Stimulated activated effector memory CD8-positive, alpha-beta T cell treated with anti-CD3 and anti-CD28 coated beads, Interleukin-12 subunit alpha, Interleukin-12 subunit beta, amount 100 ng/mL, for 72 hours (primary cell): Measurements from ENCODE around the gene TSPAN14.

ENCODE experiments used
- ATAC-seq: fragments of 150-1000 bp; cut with Tn5 transposase; 2 replicates; pipeline ENCODE4 v1.10.0; 2021
- DNase-seq, 2 donors: peaks; one replicate each; pipeline ENCODE4 v3.0.0; 2021 to 2022; ENCODE audit warnings: low spot score in 2 of 2
- H3K27ac Mint-ChIP-seq: one replicate; pipeline ENCODE4 v1.8.0; 2022; ENCODE audit warnings: mild to moderate bottlenecking, mixed read lengths
- H3K36me3 Mint-ChIP-seq: one replicate; pipeline ENCODE4 v1.8.0; 2022; ENCODE audit warnings: mild to moderate bottlenecking, mixed read lengths
- H3K4me1 Mint-ChIP-seq: one replicate; pipeline ENCODE4 v1.8.0; 2022; ENCODE audit warnings: mixed read lengths
- H3K4me3 Mint-ChIP-seq: one replicate; pipeline ENCODE4 v1.8.0; 2022; ENCODE audit warnings: mild to moderate bottlenecking, mixed read lengths
- H3K9me3 Mint-ChIP-seq: one replicate; pipeline ENCODE4 v1.8.0; 2022; ENCODE audit warnings: mixed read lengths

Gene TSPAN14

GRCh38 chr10:80497187-80498077 lies 43.3 kb downstream of the TSPAN14 start:
- Mint-ChIP-seq H3K36me3 (peaks cover 36% of the 10 kb centered on the region), H3K4me3 (peak overlapping the region; percentile 63), H3K27ac (peak overlapping the region; percentile 86), H3K9me3 (peaks cover 5% of the 10 kb centered on the region), H3K4me1 (peaks cover 92% of the 10 kb centered on the region)
- ATAC-seq: peak; percentile 15
- DNase-seq: no peak

DNA sequence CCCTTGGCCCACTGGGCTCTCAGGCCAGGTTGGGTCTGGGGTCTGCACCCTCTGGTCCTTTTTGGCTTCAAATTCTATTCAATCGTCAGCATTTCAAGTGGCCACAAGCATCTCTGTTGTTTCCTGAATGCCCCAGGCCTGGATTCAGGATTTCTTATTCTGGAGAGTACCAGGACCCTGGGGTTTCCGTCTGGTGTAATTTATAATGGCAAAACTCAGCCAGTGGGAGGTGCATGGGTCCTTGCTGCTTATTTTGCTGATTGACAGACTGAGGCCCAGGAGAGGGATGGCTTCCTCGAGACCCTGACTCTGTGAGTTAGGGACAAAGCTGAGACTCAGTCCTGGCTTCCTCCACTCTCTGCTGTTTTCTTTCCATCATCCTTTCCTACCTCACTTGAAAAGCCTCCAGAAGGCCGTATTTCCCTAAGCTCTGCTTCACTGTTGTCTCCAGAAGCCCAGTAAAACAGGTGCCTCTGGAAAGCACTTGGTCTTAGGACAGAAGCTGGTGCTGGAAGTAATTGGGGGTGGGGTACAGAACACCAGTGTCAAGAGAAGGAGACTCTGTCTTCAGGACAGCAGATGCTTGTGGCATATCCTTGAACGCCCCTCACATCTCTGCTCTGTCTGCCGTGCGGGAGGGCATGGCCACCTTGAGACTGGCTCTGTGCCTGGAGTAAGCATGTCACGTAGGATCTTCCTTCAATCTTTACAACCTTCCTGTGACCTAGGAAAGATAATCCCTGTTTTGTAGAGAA lies 44.1 kb downstream of the TSPAN14 start:
- Mint-ChIP-seq H3K9me3 (peaks cover 5% of the 10 kb centered on the region), H3K4me1 (peaks cover 94% of the 10 kb centered on the region), H3K36me3 (peaks cover 32% of the 10 kb centered on the region), H3K4me3 (peak overlapping the region; percentile 63), H3K27ac (peak overlapping the region; percentile 86)
- DNase-seq (peak in 1 of 2 donors; percentile 58), ATAC-seq (peak; percentile 41)

DNA sequence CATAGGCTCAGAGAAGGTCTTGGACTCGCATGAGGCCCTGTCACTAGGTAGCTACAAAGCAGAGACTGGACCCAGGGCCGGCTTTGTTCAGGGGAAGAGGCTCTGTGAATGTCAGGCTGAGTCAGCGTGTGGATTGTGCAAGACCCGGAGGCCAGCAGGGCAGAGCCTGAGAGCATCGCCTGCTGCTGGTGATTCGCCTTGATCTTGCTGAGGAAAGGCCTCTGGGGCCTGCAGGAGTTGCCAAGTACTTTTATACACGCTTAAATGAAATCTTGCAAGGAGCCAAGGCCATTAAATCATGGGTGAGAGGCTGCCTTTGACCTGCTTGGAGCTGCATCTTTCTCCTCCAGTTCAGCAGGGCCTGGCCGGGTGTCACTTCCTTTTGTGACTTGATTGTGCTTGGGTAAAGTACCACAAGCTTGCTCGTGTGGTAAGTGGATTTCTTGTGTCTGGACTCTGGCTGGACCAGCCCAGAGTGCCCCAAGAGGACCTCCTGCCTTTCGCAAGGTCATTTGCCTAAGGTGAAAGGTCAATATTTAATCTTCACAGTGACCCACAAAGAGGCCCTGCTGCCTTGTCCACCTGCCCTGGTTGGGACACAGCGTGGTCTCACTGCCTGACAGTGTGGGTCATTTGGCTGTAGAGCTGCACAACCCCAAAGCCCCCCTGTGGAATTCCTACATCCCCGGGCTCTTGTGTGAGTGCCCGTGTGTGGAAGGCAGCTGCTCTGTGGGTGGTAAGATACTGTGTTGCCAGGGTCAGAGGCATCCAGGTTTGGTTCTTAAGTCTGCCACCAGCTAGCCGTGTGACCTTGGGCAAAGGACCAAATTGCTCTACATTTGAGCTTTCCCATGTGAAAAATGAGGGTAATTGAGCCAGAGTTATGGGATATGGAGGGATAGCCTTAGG lies 45.0 kb downstream of the TSPAN14 start:
- peak in 1 of 2 donors; percentile 76 for DNase-seq
- H3K4me1 Mint-ChIP-seq: peaks cover 94% of the 10 kb centered on the region
- peak; percentile 90 for ATAC-seq
- H3K4me3 Mint-ChIP-seq: peak overlapping the region; percentile 63
- peaks cover 5% of the 10 kb centered on the region for H3K9me3 Mint-ChIP-seq
- H3K27ac Mint-ChIP-seq: peak overlapping the region; percentile 86
- H3K36me3 Mint-ChIP-seq: peaks cover 32% of the 10 kb centered on the region

GRCh38 chr10:80500572-80501380 lies 46.7 kb downstream of the TSPAN14 start:
- DNase-seq (no peak), ATAC-seq (peak; percentile 47)
- Mint-ChIP-seq H3K27ac (peak overlapping the region; percentile 86), H3K4me3 (peak overlapping the region; percentile 63), H3K9me3 (peaks cover 5% of the 10 kb centered on the region), H3K36me3 (peaks cover 19% of the 10 kb centered on the region), H3K4me1 (peaks cover 97% of the 10 kb centered on the region)

GRCh38 chr10:80501381-80501912 lies 47.3 kb downstream of the TSPAN14 start:
- ATAC-seq (no peak), DNase-seq (no peak)
- peak overlapping the region; percentile 86 for H3K27ac Mint-ChIP-seq
- H3K9me3 Mint-ChIP-seq: peaks cover 5% of the 10 kb centered on the region
- peaks cover 92% of the 10 kb centered on the region for H3K4me1 Mint-ChIP-seq
- no peak overlapping the region for H3K4me3 Mint-ChIP-seq
- peaks cover 12% of the 10 kb centered on the region for H3K36me3 Mint-ChIP-seq

GRCh38 chr10:80501913-80502521 lies 47.9 kb downstream of the TSPAN14 start:
- peak overlapping the region; percentile 86 for H3K27ac Mint-ChIP-seq
- peaks cover 87% of the 10 kb centered on the region for H3K4me1 Mint-ChIP-seq
- no peak for DNase-seq
- no peak overlapping the region for H3K4me3 Mint-ChIP-seq
- no peak for ATAC-seq
- peaks cover 6% of the 10 kb centered on the region for H3K36me3 Mint-ChIP-seq
- H3K9me3 Mint-ChIP-seq: no peaks in the 10 kb centered on the region

- Mint-ChIP-seq H3K9me3 (no peaks in the 10 kb centered on the region), H3K4me1 (peaks cover 78% of the 10 kb centered on the region), H3K36me3 (peaks cover 8% of the 10 kb centered on the region), H3K4me3 (no peak overlapping the region), H3K27ac (peak overlapping the region; percentile 86)
- ATAC-seq (no peak), DNase-seq (no peak)
Measured at GRCh38 chr10:80502621-80503583, 48.8 kb downstream of the TSPAN14 start.

GRCh38 chr10:80503584-80504157 lies 49.6 kb downstream of the TSPAN14 start:
- peaks cover 16% of the 10 kb centered on the region for H3K36me3 Mint-ChIP-seq
- no peak for DNase-seq
- H3K27ac Mint-ChIP-seq: peak overlapping the region; percentile 86
- H3K4me3 Mint-ChIP-seq: no peak overlapping the region
- H3K9me3 Mint-ChIP-seq: no peaks in the 10 kb centered on the region
- no peak for ATAC-seq
- peaks cover 70% of the 10 kb centered on the region for H3K4me1 Mint-ChIP-seq

DNA sequence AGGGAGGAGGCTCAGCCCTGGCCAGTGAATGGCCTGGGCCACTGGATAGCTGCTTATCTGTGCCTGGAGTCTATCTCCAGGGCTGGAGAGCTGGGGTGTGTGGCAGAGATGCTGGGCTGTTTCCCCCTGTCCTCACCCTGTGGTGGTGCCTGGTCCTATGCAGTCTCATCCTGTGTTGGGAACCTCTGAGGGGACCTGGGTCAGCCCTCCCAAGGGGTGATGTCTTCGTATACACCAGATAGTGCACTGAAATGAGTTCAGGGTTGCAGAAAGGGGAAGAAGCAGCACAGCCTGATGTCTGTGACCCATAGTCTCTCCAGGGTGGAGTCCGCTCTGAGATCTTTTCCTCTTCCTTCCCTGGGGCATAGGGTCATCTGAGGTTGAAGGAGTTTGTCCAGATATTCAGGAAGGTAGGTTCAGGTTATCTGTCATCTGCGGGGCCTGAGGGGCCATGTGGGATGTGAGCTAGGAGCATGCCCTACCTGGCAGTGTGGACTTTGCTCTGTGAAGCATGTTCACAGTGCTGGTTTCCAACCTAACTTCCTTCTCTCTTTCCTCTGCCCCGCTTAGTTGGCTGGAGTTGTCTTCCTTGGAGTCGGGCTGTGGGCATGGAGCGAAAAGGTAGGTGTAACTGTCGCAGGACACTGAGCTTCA lies 50.2 kb downstream of the TSPAN14 start:
- Mint-ChIP-seq H3K4me1 (peaks cover 64% of the 10 kb centered on the region), H3K9me3 (no peaks in the 10 kb centered on the region), H3K36me3 (peaks cover 22% of the 10 kb centered on the region), H3K27ac (peak overlapping the region; percentile 86), H3K4me3 (peak overlapping the region; percentile 18)
- ATAC-seq (no peak), DNase-seq (no peak)

- Mint-ChIP-seq H3K27ac (peak overlapping the region; percentile 86), H3K9me3 (no peaks in the 10 kb centered on the region), H3K36me3 (peaks cover 29% of the 10 kb centered on the region), H3K4me3 (peak overlapping the region; percentile 18), H3K4me1 (peaks cover 62% of the 10 kb centered on the region)
- no peak for ATAC-seq
- no peak for DNase-seq
Measured at GRCh38 chr10:80504897-80505465, 50.9 kb downstream of the TSPAN14 start.

DNA sequence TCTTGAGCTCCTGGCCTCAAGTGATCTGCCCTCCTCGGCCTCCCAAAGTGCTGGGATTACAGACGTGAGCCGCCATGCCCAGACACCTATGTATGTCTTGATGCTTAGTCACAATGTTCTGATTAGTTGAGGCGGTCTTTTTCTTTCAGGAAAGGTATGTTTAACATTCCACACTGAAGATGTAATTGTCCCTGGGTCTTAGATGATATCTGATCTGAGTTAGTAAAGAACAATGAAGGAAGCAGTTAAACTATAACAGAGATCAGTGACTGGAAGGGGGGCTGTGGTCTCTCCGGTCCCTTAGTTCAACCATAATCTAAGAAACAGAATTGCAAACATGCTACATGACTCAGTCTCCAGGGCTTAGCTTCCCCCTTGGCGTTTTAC lies 52.1 kb downstream of the TSPAN14 start:
- DNase-seq (no peak), ATAC-seq (no peak)
- Mint-ChIP-seq H3K36me3 (peaks cover 41% of the 10 kb centered on the region), H3K9me3 (no peaks in the 10 kb centered on the region), H3K4me1 (peaks cover 58% of the 10 kb centered on the region), H3K27ac (no peak overlapping the region), H3K4me3 (no peak overlapping the region)
